HEK293T (cell line): ENCODE measurements around the gene N4BP3.
A peak's percentile ranks its signal among the peaks of the same experiment; 100 is the strongest.
"Not testable (repeated sequence)": the region's sequence is repeated elsewhere in the genome, so short reads cannot be mapped to it uniquely, and the experiment has no call there.

Source experiments
- CTCF ChIA-PET: fragments of 350-600 bp; formaldehyde crosslinking; extraction: SDS; loops from one replicate; lab custom pipeline; 2021; ENCODE audit warnings: antibody characterized with exemption, inconsistent platforms; lab: Yijun Ruan, JAX
- POLR2A ChIA-PET: fragments of 350-600 bp; formaldehyde crosslinking; extraction: SDS; loops from one replicate; lab custom pipeline; 2020; ENCODE audit warnings: antibody characterized with exemption, inconsistent platforms; lab: Yijun Ruan, JAX
- DNase-seq: peaks from one replicate; pipeline ENCODE4 v3.0.0; 2012; ENCODE audit warnings: mixed read lengths; ENCODE audit errors: extremely low spot score
- ARNT ChIP-seq: fragments of 450-650 bp; IDR thresholded peaks from 2 replicates; pipeline ENCODE4 v1.6.1; 2017; ENCODE audit warnings: mild to moderate bottlenecking
- BHLHE40 ChIP-seq: fragments of 450-650 bp; IDR thresholded peaks from 2 replicates; pipeline ENCODE4 v1.6.1; 2016; ENCODE audit warnings: mild to moderate bottlenecking, moderate library complexity, borderline replicate concordance
- CTBP1 ChIP-seq: fragments of 450-650 bp; IDR thresholded peaks from 2 replicates; pipeline ENCODE4 v1.6.1; 2016; ENCODE audit warnings: borderline replicate concordance
- ELF4 ChIP-seq: fragments of 450-650 bp; IDR thresholded peaks from 2 replicates; pipeline ENCODE4 v1.6.1; 2017; ENCODE audit warnings: antibody characterized with exemption
- FOXA1 ChIP-seq: fragments of 450-650 bp; IDR thresholded peaks from 2 replicates; pipeline ENCODE4 v1.6.1; 2016; ENCODE audit warnings: mild to moderate bottlenecking
- FOXK2 ChIP-seq: fragments of 450-650 bp; IDR thresholded peaks from 2 replicates; pipeline ENCODE4 v1.6.1; 2016; ENCODE audit warnings: mild to moderate bottlenecking
- FOXM1 ChIP-seq: fragments of 450-650 bp; IDR thresholded peaks from 2 replicates; pipeline ENCODE4 v1.6.1; 2017; ENCODE audit warnings: mild to moderate bottlenecking, borderline replicate concordance
- HDGF ChIP-seq: fragments of 450-650 bp; IDR thresholded peaks from 2 replicates; pipeline ENCODE4 v1.6.1; 2017; ENCODE audit warnings: antibody characterized with exemption, borderline replicate concordance
- L3MBTL2 ChIP-seq: fragments of 450-650 bp; conservative IDR thresholded peaks from 2 replicates; pipeline ENCODE4 v1.6.1; 2016; ENCODE audit warnings: mild to moderate bottlenecking
- LEF1 ChIP-seq: fragments of 450-650 bp; IDR thresholded peaks from 2 replicates; pipeline ENCODE4 v1.6.1; 2017; ENCODE audit warnings: mild to moderate bottlenecking, borderline replicate concordance
- NFRKB ChIP-seq: fragments of 450-650 bp; IDR thresholded peaks from 2 replicates; pipeline ENCODE4 v1.6.1; 2016; ENCODE audit warnings: mild to moderate bottlenecking, moderate library complexity
- SP1 ChIP-seq: fragments of 450-650 bp; IDR thresholded peaks from 2 replicates; pipeline ENCODE4 v1.6.1; 2017
- SUZ12 ChIP-seq: fragments of 450-650 bp; IDR thresholded peaks from 2 replicates; pipeline ENCODE4 v1.6.1; 2016; ENCODE audit warnings: mild to moderate bottlenecking
- TARDBP ChIP-seq: fragments of 450-650 bp; IDR thresholded peaks from 2 replicates; pipeline ENCODE4 v1.6.1; 2016
- ZNF384 ChIP-seq: fragments of 450-650 bp; IDR thresholded peaks from 2 replicates; pipeline ENCODE4 v1.6.1; 2016
- TF ChIP-seq, protein P1 (sequence below): fragments of 450-650 bp; IDR thresholded peaks from 2 replicates; pipeline ENCODE4 v1.6.1; 2016

Gene N4BP3

DNA sequence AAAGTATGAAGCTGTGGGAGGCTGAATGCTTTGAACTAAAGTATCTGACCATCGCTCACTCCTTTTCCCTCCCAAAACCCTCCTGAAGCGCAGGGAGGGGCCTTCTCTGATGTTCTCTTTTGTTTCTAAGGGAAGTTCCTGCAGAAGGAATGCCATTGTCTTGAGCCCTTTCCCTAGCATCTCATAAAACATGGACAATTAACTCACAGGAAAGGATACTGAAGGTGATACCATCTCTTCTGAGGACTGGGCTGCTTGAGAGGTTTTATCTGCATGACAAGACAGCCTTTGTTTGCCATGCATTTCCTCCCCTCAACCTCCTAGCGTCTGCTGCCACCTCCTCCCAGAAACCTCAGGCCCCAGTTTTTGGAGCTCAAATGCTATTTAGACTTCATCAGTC lies 13.2 kb downstream of the N4BP3 start:
- ChIA-PET CTCF (no interaction called here), POLR2A (no interaction called here)
- no peak for TF ChIP-seq L3MBTL2
- TF ChIP-seq FOXM1: no peak
- no peak for TF ChIP-seq FOXK2
- TF ChIP-seq SUZ12: no peak
- TF ChIP-seq ELF4: no peak
- no peak for TF ChIP-seq FOXA1
- no peak for TF ChIP-seq SP1
- TF ChIP-seq, protein P1, sequence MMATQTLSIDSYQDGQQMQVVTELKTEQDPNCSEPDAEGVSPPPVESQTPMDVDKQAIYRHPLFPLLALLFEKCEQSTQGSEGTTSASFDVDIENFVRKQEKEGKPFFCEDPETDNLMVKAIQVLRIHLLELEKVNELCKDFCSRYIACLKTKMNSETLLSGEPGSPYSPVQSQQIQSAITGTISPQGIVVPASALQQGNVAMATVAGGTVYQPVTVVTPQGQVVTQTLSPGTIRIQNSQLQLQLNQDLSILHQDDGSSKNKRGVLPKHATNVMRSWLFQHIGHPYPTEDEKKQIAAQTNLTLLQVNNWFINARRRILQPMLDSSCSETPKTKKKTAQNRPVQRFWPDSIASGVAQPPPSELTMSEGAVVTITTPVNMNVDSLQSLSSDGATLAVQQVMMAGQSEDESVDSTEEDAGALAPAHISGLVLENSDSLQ: no peak
- no peak for TF ChIP-seq NFRKB
- no peak for TF ChIP-seq ZNF384
- no peak for TF ChIP-seq HDGF
- no peak for TF ChIP-seq BHLHE40
- TF ChIP-seq LEF1: no peak
- no peak for TF ChIP-seq TARDBP
- no peak for TF ChIP-seq ARNT
- TF ChIP-seq CTBP1: no peak
- DNase-seq: no peak

GRCh38 chr5:178127300-178128009 lies 14.1 kb downstream of the N4BP3 start:
- CTCF ChIA-PET: interaction anchor here (0.6 kb wide), 1 partner anchor 51 kb away, joined by 3 read pairs; no protein-coding TSS in a partner anchor
- DNase-seq, POLR2A ChIA-PET: not testable (repeated sequence)

DNA sequence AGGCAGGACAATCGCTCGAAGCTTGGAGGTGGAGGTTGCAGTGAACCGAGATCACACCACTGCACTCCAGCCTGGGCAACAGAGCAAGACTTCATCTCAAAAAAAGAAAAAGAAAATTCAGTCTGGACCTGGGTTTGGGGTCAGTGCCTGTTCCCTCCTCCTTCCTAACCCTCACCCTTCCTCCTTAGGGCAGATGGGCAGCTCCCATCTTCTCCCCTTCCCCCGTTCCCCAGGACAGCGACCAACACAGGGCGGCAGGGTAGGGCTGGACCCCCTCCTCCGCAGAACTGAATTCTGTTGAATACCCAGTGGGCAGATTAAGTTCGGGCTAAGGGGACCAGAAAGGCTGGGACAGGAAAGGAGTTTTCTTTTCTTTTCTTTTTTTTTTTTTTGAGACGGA lies 16.0 kb downstream of the N4BP3 start:
- TF ChIP-seq BHLHE40 (no peak), ZNF384 (no peak), ELF4 (no peak), SUZ12 (no peak), FOXM1 (no peak), FOXA1 (no peak), TARDBP (no peak), HDGF (no peak), NFRKB (no peak), L3MBTL2 (no peak), CTBP1 (no peak), LEF1 (no peak), FOXK2 (no peak), SP1 (no peak)
- TF ChIP-seq, protein P1: no peak
- POLR2A ChIA-PET: no interaction called here
- DNase-seq: no peak
- CTCF ChIA-PET: no interaction called here

DNA sequence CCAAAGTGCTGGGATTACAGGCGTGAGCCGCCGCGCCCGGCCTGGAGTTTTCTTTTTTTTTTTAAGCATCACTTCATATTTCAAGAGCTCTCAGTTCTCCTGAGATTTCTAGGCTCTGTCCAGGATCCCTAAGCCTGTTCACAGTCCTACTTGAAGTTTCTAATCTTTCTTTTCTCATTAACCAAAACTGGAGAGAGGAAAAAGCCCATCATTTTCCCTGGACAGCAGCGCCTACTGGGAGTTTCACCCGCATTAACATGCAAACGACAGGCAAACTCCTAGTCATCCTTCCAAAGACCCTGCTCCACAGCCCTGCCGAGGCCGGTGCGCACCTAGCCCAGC lies 16.9 kb downstream of the N4BP3 start:
- POLR2A ChIA-PET: interaction anchor here (0.7 kb wide), 1 partner anchor 9 kb away, joined by 4 read pairs; no protein-coding TSS in a partner anchor
- not testable (repeated sequence) for DNase-seq
- CTCF ChIA-PET: interaction anchor here (0.6 to 2.8 kb wide), 2 partner anchors 8 to 10 kb away, joined by 4 to 14 read pairs; no protein-coding TSS in a partner anchor

GRCh38 chr5:178130576-178131445 lies 17.5 kb downstream of the N4BP3 start, which contains the start of gene RMND5B:
RMND5B (plus strand) TSS chr5:178131014; CDS start chr5:178138120, 7,106 bp downstream.
- CTCF ChIA-PET: interaction anchor here (0.6 to 2.8 kb wide), 2 partner anchors 8 to 10 kb away, joined by 4 to 14 read pairs; no protein-coding TSS in a partner anchor
- POLR2A ChIA-PET: interaction anchor here (0.9 to 2.2 kb wide), 8 partner anchors 10 to 73 kb away, joined by 3 to 13 read pairs (median 6); partner anchors contain the start of genes HNRNPAB and NHP2
- TF ChIP-seq SP1: no peak
- TF ChIP-seq L3MBTL2: peak; percentile 35; the same call in 1 of the 2 replicates
- no peak for TF ChIP-seq NFRKB
- peak; percentile 47; the same call in 1 of the 2 replicates for TF ChIP-seq LEF1
- DNase-seq: peak; percentile 94

DNA sequence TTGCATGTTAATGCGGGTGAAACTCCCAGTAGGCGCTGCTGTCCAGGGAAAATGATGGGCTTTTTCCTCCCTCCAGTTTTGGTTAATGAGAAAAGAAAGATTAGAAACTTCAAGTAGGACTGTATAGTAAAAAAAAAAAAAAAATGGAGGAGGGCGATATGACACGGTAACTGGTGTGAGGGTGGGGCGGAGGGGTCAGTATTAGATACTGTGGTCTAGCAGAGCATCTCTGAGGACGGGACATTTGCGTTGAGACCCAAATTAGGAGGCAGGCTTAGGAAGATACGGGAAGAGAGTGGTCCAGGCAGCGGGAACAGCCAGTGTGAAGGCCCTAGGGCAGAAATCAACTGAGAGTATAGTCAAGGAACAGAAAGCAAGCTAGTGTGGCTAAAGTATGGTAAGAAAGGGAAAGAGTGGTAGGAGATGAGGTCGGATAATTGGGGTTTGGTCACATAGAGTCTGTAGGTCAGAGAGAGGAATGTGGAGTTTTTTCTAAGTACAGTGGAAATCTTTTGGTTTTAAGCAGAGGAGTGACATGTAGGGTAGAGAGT lies 18.2 kb downstream of the N4BP3 start:
- POLR2A ChIA-PET: interaction anchor here (0.9 to 2.2 kb wide), 9 partner anchors 8 to 73 kb away, joined by 3 to 13 read pairs (median 6); partner anchors contain the start of genes HNRNPAB and NHP2
- no peak for DNase-seq
- TF ChIP-seq CTBP1: no peak
- TF ChIP-seq FOXA1: no peak
- TF ChIP-seq L3MBTL2: peak; percentile 35; the same call in 1 of the 2 replicates
- no peak for TF ChIP-seq TARDBP
- TF ChIP-seq FOXK2: no peak
- no peak for TF ChIP-seq BHLHE40
- TF ChIP-seq SP1: no peak
- peak; percentile 71 for TF ChIP-seq ZNF384
- CTCF ChIA-PET: interaction anchor here (2.8 kb wide), 1 partner anchor 11 kb away, joined by 14 read pairs; no protein-coding TSS in a partner anchor
